Measurements from ENCODE around the gene NPIPA1.
"Not testable (repeated sequence)": the region's sequence is repeated elsewhere in the genome, so short reads cannot be mapped to it uniquely, and the experiment has no call there.

The NPIPA1 gene

DNA sequence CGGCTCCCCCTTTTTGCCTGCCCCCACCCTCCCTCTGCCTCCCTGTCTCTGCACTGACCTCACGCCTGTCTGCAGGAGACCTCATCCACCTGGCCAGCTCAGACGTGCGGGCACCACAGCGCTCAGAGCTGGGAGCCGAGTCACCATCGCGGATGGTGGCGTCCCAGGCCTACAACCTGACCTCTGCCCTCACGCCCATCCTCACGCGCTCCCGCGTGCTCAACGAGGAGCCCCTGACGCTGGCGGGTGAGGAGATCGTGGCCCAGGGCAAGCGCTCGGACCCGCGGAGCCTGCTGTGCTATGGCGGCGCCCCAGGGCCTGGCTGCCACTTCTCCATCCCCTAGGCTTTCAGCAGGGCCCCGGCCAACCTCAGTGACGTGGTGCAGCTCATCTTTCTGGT is 8.1 kb upstream of the NPIPA1 start:
- not testable (repeated sequence) for DNase-seq (ENCODE audit: low read depth in 3 of 3, low spot score in 1 of 3)

DNA sequence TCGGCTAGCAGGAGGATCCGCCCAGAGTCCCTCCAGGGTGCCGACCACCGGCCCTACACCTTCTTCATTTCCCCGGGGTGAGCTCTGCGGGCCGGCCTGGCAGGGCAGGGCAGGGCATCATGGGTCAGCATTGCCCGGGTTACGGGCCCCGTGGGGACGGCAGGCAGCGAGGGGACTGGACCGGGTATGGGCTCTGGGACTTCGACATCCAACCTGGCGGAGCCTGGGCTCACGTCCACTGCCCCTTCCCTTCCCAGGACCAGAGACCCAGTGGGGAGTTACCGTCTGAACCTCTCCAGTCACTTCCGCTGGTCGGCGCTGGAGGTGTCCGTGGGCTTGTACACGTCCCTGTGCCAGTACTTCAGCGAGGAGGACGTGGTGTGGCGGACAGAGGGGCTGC is 7.0 kb upstream of the NPIPA1 start:
- DNase-seq (ENCODE audit: low read depth in 3 of 3, low spot score in 1 of 3): not testable (repeated sequence)

DNA sequence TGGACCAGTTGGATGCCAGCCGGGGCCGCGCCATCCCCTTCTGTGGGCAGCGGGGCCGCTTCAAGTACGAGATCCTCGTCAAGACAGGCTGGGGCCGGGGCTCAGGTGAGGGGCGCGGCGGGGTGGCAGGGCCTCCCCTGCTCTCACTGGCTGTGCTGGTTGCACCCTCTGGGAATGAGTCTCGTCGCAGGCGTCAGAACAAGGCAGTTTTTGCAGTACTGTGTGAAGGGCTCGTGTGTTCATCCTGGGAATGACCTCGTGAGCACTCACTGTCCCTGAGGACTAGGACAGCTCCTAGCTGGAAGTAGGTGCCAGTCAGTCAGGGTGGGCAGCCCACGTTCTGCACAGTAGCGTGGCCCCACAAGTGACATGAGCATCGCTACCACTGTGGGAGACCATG is 6.3 kb upstream of the NPIPA1 start:
- not testable (repeated sequence) for DNase-seq (ENCODE audit: low read depth in 3 of 3, low spot score in 1 of 3)

DNA sequence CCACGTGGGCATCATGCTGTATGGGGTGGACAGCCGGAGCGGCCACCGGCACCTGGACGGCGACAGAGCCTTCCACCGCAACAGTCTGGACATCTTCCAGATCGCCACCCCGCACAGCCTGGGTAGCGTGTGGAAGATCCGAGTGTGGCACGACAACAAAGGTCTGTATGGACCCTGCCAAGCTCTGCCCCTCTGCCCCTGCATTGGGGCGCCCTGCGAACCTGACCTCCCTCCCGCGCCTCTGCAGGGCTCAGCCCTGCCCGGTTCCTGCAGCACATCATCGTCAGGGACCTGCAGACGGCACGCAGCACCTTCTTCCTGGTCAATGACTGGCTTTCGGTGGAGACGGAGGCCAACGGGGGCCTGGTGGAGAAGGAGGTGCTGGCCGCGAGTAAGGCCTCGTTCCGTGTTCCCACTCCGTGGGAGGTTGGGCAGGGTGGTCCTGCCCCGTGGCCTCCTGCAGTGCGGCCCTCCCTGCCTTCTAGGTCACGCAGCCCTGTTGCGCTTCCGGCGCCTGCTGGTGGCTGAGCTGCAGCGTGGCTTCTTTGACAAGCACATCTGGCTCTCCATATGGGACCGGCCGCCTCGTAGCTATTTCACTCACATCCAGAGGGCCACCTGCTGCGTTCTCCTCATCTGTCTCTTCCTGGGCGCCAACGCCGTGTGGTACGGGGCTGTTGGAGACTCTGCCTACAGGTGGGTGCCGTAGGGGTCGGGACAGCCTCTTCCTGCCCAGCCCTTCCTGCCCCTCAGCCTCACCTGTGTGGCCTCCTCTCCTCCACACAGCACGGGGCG is 4.5 kb upstream of the NPIPA1 start:
- DNase-seq (ENCODE audit: low read depth in 3 of 3, low spot score in 1 of 3): not testable (repeated sequence)

DNA sequence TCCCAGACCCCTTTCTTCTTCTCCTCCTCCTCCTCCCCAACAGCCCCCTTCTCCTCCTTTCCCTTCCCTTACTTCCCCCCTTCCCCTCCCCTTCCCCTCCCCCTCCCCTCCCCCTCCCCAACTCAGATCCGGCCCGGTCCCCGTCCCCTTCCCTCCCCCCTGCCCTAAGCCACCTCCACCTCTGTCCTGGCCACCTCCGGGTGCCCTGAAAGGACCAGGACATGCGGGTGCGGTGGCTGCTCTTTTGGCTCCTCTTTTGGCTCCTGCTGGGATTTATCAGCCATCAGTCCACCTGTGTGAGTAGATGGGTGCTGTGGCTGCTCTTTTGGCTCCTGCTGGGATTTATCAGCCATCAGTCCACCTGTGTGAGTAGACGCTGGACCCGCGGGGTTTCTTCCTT is 751 bp downstream of the NPIPA1 start:
- DNase-seq (ENCODE audit: low read depth in 3 of 3, low spot score in 1 of 3): not testable (repeated sequence)

DNA sequence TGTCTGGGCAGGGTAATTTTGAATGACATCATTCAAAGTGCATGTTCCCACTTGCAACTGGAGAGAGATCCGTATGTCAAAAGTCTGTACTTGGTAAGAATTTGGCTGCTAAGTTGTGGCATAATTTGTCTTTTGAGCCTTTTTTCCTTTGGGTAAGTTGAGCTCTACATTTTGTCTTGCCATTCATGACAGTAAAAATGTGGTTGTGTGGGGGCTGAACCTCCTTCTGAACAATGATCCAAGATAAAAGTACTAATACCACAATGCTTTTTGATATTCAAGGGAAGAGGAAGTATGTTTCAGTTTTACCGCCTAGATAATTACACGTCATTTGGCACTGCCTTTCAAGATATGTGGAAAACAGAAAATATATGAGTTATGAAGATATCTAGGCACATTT is 5.4 kb downstream of the NPIPA1 start:
- not testable (repeated sequence) for DNase-seq (ENCODE audit: low read depth in 3 of 3, low spot score in 1 of 3)

DNA sequence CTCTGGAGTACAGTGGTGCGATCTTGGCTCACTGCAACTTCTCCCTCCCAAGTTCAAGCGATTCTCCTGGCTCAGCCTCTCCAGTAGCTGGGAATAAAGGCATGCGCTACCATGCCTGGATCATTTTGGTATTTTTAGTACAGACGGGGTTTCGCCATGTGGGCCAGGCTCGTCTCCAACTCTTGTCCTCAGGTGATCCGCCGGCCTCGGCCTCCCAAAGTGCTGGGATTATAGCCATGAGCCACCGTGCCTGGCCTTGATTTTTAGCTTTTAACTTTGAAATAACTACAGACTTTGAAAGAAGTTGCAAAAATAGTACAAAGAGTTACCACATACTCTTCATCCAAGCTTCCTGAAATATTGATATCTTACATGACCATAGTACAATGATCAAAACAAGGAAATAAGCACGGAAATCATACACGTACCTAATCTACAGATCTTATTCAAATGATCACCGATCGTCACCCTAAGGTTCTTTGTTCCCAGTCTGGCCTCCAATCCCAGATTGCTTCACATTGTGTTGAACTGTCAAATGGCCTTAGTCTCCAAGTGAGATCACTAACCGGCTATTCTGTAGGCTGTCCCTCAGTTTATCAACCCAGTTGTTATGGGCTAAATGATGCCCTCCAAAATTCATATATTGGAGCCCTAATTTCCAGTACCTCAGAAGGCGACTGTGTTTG is 18.4 kb downstream of the NPIPA1 start:
- DNase-seq (ENCODE audit: low read depth in 3 of 3, low spot score in 1 of 3): no peak

DNA sequence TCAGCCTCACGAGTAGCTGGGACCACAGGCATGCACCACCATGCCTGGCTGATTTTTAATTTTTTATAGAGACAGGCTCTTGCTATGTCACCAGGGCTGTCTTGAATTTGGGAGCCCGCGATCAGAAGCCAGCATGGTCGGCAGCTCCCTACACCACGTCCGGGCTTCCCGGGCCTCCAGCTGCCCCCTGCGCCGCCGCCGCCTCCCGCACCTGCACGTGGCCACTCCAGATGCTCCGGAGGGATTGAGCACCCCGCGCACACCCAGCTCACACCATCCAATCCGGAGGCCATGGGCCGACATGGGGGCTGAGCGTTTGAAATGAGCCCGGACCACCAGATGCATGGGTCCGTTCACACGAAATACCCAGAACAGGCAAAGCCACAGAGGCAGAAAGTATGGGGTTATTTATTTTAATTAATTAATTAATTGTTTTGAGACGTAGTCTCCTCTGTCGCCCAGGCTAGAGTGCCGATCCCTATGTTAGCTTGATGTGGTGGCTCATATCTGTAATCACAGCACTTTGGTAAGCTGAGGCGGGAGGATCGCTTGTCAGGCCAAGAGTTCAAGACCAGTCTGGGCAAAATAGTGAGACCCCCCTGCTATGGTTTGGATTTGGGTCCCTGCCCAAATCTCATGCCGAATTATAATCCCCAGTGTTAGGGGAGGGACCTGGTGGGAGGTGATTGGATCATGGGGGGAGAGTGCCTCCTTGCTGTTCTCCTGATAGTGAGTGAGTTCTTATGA is 20.5 kb downstream of the NPIPA1 start:
- no peak for DNase-seq (ENCODE audit: low read depth in 3 of 3, low spot score in 1 of 3)

DNA sequence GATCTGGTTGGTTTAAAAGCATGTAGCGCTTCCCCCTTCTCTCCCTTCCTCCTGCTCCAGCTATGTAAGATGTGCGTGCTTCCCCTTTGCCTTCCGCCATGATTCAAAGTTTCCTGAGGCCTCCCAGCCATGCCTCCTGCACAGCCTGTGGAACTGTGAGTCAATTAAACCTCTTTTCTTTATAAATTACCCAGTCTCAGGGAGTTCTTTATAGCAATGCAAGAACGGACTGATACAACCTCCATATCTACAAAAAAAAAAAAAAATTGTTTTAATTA is 21.0 kb downstream of the NPIPA1 start:
- DNase-seq (ENCODE audit: low read depth in 3 of 3, low spot score in 1 of 3): no peak

DNA sequence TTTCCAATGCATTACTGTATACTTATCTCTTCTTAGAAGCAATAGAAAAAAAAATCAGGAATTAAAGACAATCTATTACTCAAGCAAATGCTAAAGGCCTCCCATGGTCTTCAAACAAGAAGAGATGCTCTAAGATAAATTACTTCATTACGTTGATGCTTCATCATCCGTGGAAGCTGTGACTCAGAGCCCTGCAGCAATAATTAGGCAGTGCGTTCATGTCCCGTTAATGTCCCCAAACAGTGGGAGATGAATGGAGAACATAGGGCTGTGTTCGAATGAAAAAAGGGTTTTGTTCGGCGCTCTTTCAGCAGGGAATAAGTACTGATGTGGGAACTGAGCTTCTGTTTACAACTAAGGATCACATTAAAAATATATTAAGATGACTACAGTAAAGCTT is 21.7 kb downstream of the NPIPA1 start:
- no peak for DNase-seq (ENCODE audit: low read depth in 3 of 3, low spot score in 1 of 3)

DNA sequence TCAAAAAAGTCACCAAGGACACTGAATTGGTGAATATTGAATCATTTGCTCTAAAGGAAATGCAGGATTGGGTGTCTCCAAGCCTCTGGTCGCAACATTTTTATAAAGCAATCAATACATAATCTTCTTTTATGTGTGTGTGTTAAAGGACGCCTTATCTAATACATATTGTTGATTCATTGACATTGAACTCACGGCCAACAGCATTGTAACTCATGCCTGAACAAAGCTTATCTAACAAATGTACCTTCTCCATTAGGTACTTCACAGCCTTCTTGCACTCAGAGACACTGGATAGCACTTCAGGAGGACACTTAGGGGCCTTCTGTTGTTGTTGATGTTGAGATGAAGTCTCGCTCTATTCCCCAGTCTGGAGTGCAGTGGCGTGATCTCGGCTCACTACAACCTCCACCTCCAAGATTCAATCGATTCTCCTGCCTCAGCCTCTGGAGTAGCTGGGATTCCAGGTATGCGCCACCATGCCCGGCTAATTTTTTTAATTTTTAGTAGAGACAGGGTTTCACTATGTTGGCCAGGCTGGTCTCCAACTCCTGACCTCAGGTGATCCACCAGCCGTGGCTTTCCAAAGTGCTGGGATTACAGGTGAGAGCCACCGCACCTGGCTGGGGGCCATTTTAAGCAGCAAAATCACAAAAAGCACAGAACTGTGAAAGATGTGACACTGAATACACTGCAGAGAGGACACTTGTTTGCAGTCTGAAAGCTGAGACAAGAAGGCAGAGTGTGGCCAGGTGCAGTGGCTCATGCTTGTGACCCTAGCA is 24.4 kb downstream of the NPIPA1 start:
- DNase-seq (ENCODE audit: low read depth in 3 of 3, low spot score in 1 of 3): no peak

DNA sequence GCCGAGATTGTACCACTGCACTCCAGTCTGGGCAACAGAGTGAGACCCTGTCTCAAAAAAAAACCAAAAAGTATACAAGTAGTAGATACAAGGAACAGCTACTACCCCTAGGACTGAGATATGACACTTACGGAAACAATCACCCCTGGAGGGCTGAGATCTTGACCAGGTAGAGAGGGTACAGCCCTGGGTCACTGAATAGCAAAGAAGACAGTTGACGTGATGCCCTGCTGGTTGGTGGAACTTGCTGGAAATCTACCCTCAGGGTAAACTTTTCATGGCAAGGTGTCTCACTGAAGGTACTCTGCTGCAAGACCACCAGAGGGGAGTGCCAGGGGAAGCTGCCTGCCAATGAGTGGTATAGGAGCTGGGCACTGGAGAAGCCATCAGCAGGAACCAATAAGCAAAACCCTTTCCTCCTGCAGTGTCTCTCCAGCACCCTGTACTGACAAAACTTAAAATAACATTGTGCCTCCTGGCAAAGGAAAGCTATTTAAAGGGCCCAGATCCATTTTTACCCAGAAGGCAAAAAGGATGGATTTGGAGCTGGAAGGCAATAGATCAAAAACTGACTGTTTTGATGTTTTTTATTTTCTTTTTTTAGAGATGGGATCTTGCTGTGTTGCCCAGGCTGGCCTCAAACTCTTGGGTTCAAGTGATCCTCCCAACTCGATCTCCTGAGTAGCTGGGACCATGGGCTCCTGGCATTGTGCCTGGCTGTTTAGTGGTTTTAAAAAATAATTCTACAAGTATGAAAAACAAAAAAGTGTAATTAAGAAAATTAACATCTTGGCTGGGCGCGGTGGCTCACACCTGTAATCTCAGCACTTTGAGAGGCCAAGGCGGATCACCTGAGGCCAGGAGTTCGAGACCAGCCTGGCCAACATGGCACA is 26.3 kb downstream of the NPIPA1 start:
- no peak for DNase-seq (ENCODE audit: low read depth in 3 of 3, low spot score in 1 of 3)

DNA sequence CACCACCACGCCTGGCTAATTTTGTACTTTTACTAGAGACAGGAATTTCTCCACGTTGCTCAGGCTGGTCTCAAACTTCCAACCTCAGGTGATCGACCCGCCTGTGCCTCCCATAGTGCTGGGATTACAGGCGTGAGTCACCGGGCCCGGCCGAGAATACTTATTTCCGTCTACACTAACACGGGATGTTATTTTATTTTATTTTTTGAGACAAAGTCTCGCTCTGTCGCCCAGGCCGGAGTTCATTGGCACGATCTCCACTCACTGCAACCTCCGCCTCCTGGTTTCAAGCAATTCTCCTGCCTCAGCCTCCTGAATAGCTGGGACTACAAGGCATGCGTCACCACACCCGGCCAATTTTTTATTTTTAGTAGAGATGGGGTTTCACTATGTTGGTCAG is 28.1 kb downstream of the NPIPA1 start:
- DNase-seq (ENCODE audit: low read depth in 3 of 3, low spot score in 1 of 3): no peak

DNA sequence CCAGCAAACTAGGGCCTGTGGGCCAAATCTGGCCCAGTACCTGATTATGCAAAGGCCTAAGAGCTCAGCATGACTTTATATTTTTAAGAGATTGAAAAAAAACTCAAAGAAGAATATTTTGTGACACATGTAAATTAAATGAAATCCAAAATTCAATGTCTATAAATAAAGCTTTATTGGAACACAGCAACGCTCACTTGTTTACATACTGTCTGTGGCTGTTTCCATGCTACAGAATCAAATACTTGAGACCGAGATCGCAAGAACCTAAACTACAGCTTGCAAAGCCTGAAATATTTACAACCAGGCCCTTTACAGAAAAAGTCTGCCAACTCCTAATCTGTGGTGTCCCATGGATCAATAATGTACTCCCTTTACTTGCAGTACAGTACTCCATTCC is 32.6 kb downstream of the NPIPA1 start:
- not testable (repeated sequence) for DNase-seq (ENCODE audit: low read depth in 3 of 3, low spot score in 1 of 3)

DNA sequence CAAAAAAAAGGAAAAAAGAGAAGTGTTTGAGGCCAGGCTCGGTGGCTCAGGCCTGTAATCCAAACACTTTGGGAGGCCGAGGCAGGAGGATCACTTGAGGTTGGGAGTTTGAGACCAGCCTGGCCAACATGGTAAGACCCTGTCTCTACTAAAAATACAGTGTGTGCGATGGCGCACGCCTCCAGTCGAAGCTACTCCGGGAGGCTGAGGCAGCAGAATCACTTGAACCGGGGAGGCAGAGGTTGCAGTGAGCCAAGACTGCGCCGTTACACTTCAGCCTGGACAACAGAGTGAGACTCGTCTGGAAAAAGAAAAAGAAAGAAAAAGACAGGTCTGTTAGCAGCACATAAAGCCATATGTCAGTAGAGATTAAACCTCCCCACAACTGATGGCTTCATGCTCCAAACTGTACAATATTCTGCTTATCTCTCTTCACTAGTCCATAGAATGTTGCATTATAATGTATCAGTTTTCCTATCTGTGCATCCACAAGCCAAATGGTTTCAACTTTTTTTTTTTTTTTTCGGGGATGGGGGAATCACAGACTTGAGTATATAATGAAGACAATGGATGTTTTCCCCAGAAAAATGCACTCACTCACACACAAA is 34.5 kb downstream of the NPIPA1 start:
- not testable (repeated sequence) for DNase-seq (ENCODE audit: low read depth in 3 of 3, low spot score in 1 of 3)

DNA sequence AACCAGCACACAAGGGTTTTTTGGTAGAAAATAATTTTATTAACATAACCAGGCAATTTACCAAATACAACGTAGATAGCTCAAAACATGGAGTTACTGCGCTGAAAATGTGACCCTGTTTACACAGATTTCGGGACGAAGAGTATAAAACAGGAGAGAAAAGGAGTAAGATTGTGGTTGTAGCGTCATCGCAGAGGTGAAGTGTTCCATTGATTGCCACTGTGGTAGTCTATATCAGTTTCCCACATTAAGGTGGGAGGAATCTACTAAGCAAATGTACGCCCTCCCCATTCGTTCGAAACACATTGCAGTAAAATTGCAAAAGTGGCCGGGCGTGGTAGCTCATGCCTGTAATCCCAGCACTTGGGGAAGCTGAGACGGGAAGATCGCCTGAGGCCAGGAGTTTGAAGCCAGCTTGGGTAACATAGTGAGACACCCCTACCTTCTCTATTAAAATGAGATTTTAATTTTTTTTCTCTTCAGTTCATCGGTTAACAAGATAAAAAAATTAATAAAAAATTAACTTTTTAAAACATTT is 36.6 kb downstream of the NPIPA1 start:
- DNase-seq (ENCODE audit: low read depth in 3 of 3, low spot score in 1 of 3): not testable (repeated sequence)

DNA sequence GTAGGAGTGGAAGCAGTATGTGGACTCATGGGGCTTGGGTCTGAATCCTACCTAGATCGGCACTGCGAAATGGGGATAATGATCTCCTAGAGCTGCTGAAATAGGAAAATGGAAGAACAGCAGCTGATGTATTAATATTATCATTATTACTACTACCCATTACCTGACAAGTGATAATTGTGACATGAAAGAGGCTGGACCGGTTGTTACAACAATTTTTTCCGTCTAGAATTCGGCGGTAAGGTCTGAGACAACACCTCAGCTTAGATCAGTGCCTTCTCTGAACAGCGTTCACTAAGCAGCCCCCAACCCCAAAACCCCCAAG is 37.0 kb downstream of the NPIPA1 start:
- not testable (repeated sequence) for DNase-seq (ENCODE audit: low read depth in 3 of 3, low spot score in 1 of 3)

DNA sequence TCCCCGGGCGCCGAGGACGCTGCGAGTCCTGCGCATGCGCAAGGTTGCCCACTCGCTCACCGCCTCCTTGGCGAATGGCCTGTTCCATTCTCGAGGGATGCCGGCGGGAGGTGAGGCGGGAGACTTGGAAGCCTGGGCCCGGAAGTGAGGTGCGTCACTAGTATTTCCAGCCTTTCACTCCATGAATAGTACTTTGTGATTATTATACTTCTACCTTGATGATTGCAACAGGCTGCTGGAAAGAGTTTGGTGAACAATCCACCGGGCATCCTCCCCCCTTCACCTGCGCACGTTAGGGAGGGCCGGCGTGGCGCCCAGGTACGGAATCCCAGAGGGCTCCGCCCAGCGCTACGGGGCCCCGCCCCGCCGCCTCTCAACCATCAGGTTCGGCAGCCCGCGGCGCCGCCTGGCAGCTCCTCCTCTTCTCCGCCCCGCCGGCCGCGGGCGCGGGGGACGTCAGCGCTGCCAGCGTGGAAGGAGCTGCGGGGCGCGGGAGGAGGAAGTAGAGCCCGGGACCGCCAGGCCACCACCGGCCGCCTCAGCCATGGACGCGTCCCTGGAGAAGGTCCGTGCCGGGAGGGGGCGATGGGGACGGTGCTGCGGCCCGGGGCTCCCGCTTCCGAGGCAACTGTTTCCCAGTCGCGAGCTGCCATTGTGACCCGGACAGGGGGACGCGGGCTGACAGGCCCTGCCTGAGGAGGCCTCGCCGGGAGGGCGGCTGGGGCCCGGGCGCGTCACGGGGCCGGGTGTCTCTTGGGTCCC is 37.6 kb downstream of the NPIPA1 start, which contains the start of gene PDXDC1:
Gene PDXDC1, plus strand, starts transcription at position 371 of the 762 bp plus-strand sequence. Its CDS starts 174 bp downstream, at position 545.
- DNase-seq (ENCODE audit: low read depth in 3 of 3, low spot score in 1 of 3): peak; percentile 93 to 97 (median 97)
